HEK293 (cell line): ENCODE results near the gene AK6.

Experiments used
- MYNN ChIP-seq: fragments of 450-650 bp; formaldehyde crosslinking; IDR thresholded peaks from 2 replicates; pipeline ENCODE4 v1.5.1; 2016; ENCODE audit warnings: missing biosample characterization, missing genetic modification characterization, borderline replicate concordance
- ZNF114 ChIP-seq: fragments of 450-650 bp; formaldehyde crosslinking; IDR thresholded peaks from 2 replicates; pipeline ENCODE4 v1.5.0; 2017; ENCODE audit warnings: missing biosample characterization, missing genetic modification characterization
- ZNF121 ChIP-seq: fragments of 450-650 bp; formaldehyde crosslinking; IDR thresholded peaks from 2 replicates; pipeline ENCODE4 v1.5.1; 2016; ENCODE audit warnings: missing biosample characterization, missing genetic modification characterization
- ZNF18 ChIP-seq: fragments of 450-650 bp; formaldehyde crosslinking; IDR thresholded peaks from 2 replicates; pipeline ENCODE4 v1.5.1; 2016; ENCODE audit warnings: missing biosample characterization, missing genetic modification characterization
- ZNF274 ChIP-seq, 2 experiments: fragments of 200-500 bp in 1 of 2; fragments of 450-650 bp in 1 of 2; sonication (Bioruptor generic) in 1 of 2; formaldehyde crosslinking in 1 of 2; IDR thresholded peaks; 2 replicates each; pipeline versions ENCODE4 v1.5.1 to v1.6.1; 2014 to 2016; ENCODE audit warnings: borderline replicate concordance in 1 of 2, inconsistent platforms in 1 of 2, low read length in 1 of 2, missing biosample characterization in 1 of 2, missing genetic modification characterization in 1 of 2
- ZNF335 ChIP-seq: fragments of 450-650 bp; formaldehyde crosslinking; conservative IDR thresholded peaks from 2 replicates; pipeline ENCODE4 v1.5.1; 2016; ENCODE audit warnings: missing biosample characterization, missing genetic modification characterization
- ZNF529 ChIP-seq: fragments of 450-650 bp; formaldehyde crosslinking; IDR thresholded peaks from 2 replicates; pipeline ENCODE4 v1.5.1; 2017; ENCODE audit warnings: missing genetic modification characterization, missing biosample characterization; ENCODE audit not compliant: insufficient replicate concordance
- ZNF629 ChIP-seq: fragments of 450-650 bp; formaldehyde crosslinking; IDR thresholded peaks from 2 replicates; pipeline ENCODE4 v1.5.1; 2017; ENCODE audit warnings: missing biosample characterization, missing genetic modification characterization
- TF ChIP-seq, protein P1 (sequence below): fragments of 450-650 bp; formaldehyde crosslinking; IDR thresholded peaks from 2 replicates; pipeline ENCODE4 v1.5.1; 2016; ENCODE audit warnings: missing biosample characterization, missing genetic modification characterization
- TF ChIP-seq, protein P2 (sequence below): fragments of 450-650 bp; formaldehyde crosslinking; IDR thresholded peaks from 2 replicates; pipeline ENCODE4 v1.5.1; 2016; ENCODE audit warnings: missing biosample characterization, missing genetic modification characterization
- TF ChIP-seq, protein P3 (sequence below): fragments of 450-650 bp; IDR thresholded peaks from 2 replicates; pipeline ENCODE4 v1.5.1; 2018; ENCODE audit warnings: missing biosample characterization, missing genetic modification characterization

DNA sequence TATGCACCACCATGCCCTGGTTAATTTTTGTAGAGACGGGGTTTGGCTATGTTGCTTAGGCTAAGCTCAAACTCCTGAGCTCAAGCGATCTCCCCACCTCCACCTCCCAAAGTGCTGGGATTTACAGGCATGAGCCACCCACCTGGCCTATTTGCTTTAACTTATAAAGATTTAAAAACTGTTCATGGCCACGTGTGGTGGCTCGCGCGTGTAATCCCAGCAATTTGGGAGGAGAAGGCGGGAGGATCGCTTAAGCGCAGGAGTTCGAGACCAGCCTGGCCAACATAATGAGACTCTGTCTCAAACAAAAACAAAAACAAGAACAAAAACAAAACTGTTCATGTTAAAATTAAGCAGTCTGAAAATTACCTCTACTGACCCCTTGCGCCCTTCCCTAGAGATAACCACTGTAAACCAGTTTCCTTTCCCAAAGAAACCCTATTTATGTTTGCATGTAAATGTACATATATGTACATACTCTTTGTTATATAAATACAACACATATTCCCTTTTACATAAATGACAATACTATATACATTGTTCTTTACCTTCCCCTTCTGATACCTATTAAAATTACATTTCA, 1.5 kb downstream of the AK6 start:
- TF ChIP-seq, protein P1, sequence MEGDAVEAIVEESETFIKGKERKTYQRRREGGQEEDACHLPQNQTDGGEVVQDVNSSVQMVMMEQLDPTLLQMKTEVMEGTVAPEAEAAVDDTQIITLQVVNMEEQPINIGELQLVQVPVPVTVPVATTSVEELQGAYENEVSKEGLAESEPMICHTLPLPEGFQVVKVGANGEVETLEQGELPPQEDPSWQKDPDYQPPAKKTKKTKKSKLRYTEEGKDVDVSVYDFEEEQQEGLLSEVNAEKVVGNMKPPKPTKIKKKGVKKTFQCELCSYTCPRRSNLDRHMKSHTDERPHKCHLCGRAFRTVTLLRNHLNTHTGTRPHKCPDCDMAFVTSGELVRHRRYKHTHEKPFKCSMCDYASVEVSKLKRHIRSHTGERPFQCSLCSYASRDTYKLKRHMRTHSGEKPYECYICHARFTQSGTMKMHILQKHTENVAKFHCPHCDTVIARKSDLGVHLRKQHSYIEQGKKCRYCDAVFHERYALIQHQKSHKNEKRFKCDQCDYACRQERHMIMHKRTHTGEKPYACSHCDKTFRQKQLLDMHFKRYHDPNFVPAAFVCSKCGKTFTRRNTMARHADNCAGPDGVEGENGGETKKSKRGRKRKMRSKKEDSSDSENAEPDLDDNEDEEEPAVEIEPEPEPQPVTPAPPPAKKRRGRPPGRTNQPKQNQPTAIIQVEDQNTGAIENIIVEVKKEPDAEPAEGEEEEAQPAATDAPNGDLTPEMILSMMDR: no peak
- TF ChIP-seq ZNF18 (tag by site-specific recombination) (no peak), ZNF629 (tag by site-specific recombination) (no peak), ZNF114 (tag by site-specific recombination) (no peak), ZNF335 (tag by site-specific recombination) (no peak), ZNF274 (IDR thresholded peaks at IDR 0.05; ENCODE audit: low read length) (no peak), ZNF274 (tag by site-specific recombination; IDR thresholded peaks at IDR 0.05; ENCODE audit: borderline replicate concordance) (no peak), MYNN (no peak), ZNF121 (no peak), ZNF529 (tag by site-specific recombination) (no peak)
- TF ChIP-seq, protein P2, sequence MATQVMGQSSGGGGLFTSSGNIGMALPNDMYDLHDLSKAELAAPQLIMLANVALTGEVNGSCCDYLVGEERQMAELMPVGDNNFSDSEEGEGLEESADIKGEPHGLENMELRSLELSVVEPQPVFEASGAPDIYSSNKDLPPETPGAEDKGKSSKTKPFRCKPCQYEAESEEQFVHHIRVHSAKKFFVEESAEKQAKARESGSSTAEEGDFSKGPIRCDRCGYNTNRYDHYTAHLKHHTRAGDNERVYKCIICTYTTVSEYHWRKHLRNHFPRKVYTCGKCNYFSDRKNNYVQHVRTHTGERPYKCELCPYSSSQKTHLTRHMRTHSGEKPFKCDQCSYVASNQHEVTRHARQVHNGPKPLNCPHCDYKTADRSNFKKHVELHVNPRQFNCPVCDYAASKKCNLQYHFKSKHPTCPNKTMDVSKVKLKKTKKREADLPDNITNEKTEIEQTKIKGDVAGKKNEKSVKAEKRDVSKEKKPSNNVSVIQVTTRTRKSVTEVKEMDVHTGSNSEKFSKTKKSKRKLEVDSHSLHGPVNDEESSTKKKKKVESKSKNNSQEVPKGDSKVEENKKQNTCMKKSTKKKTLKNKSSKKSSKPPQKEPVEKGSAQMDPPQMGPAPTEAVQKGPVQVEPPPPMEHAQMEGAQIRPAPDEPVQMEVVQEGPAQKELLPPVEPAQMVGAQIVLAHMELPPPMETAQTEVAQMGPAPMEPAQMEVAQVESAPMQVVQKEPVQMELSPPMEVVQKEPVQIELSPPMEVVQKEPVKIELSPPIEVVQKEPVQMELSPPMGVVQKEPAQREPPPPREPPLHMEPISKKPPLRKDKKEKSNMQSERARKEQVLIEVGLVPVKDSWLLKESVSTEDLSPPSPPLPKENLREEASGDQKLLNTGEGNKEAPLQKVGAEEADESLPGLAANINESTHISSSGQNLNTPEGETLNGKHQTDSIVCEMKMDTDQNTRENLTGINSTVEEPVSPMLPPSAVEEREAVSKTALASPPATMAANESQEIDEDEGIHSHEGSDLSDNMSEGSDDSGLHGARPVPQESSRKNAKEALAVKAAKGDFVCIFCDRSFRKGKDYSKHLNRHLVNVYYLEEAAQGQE (tag by site-specific recombination): no peak
- TF ChIP-seq, protein P3, sequence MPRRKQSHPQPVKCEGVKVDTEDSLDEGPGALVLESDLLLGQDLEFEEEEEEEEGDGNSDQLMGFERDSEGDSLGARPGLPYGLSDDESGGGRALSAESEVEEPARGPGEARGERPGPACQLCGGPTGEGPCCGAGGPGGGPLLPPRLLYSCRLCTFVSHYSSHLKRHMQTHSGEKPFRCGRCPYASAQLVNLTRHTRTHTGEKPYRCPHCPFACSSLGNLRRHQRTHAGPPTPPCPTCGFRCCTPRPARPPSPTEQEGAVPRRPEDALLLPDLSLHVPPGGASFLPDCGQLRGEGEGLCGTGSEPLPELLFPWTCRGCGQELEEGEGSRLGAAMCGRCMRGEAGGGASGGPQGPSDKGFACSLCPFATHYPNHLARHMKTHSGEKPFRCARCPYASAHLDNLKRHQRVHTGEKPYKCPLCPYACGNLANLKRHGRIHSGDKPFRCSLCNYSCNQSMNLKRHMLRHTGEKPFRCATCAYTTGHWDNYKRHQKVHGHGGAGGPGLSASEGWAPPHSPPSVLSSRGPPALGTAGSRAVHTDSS (tag by site-specific recombination): no peak
